WTC11 (cell line): ENCODE data around the gene GLCCI1. TPM values are rescaled to one million over a fixed set of nuclear protein-coding genes. Genes with fewer than 3 reads are reported as not detected.

Experiments used
- ATAC-seq: fragments of 200-7000 bp; cut with Tn5 transposase; 2 replicates; pipeline ENCODE4 v1.10.0; 2021; ENCODE audit warnings: mild to moderate bottlenecking, moderate library complexity
- CTCF ChIA-PET: fragments of 300-600 bp; sonication (Branson Sonifier 250); formaldehyde crosslinking; loops from one replicate; lab custom pipeline; 2021; ENCODE audit warnings: antibody characterized with exemption; lab: Charles Lee
- POLR2A ChIA-PET: fragments of 350-600 bp; sonication (Branson Sonifier 250); formaldehyde crosslinking; loops from one replicate; lab custom pipeline; 2021; ENCODE audit warnings: antibody characterized with exemption; lab: Charles Lee
- DNase-seq: peaks from one replicate; pipeline ENCODE4 v3.0.0; 2021; ENCODE audit warnings: low spot score
- H3K27ac Mint-ChIP-seq: 2 replicates; pipeline ENCODE4 v1.8.0; 2021; ENCODE audit warnings: mixed read lengths
- H3K27me3 Mint-ChIP-seq: 2 replicates; pipeline ENCODE4 v1.8.0; 2021; ENCODE audit warnings: low read depth, mild to moderate bottlenecking, moderate library complexity, mixed read lengths
- H3K36me3 Mint-ChIP-seq: 2 replicates; pipeline ENCODE4 v1.8.0; 2021; ENCODE audit warnings: mixed read lengths
- H3K4me1 Mint-ChIP-seq: 2 replicates; pipeline ENCODE4 v1.8.0; 2022; ENCODE audit warnings: mixed read lengths
- H3K4me3 Mint-ChIP-seq: 2 replicates; pipeline ENCODE4 v1.8.0; 2021; ENCODE audit warnings: mild to moderate bottlenecking, moderate library complexity, mixed read lengths
- H3K9me3 Mint-ChIP-seq: 2 replicates; pipeline ENCODE4 v1.8.0; 2021; ENCODE audit warnings: mixed read lengths
- ATF1 ChIP-seq: sonication (generic); formaldehyde crosslinking; IDR thresholded peaks from 2 replicates; pipeline ENCODE4 v1.8.1; 2023; ENCODE audit warnings: mild to moderate bottlenecking, moderate library complexity, missing genetic modification reagents
- CREM ChIP-seq: sonication (generic); formaldehyde crosslinking; IDR thresholded peaks from 2 replicates; pipeline ENCODE4 v1.8.1; 2022; ENCODE audit warnings: mild to moderate bottlenecking, missing genetic modification reagents, moderate library complexity
- EMX1 ChIP-seq: fragments of 250-450 bp; sonication (Bioruptor Pico); IDR thresholded peaks from 2 replicates; pipeline ENCODE4 v1.8.0; 2021; ENCODE audit warnings: mild to moderate bottlenecking
- ESRRA ChIP-seq: sonication (generic); formaldehyde crosslinking; IDR thresholded peaks from 2 replicates; pipeline ENCODE4 v1.8.1; 2022; ENCODE audit warnings: mild to moderate bottlenecking, missing genetic modification reagents, borderline replicate concordance
- FOXJ3 ChIP-seq: sonication (generic); formaldehyde crosslinking; IDR thresholded peaks from 2 replicates; pipeline ENCODE4 v1.9.0; 2021; ENCODE audit warnings: missing genetic modification reagents, mild to moderate bottlenecking, borderline replicate concordance
- GRHL2 ChIP-seq: fragments of 250-450 bp; sonication (Bioruptor Pico); IDR thresholded peaks from 2 replicates; pipeline ENCODE4 v1.8.0; 2022; ENCODE audit warnings: mild to moderate bottlenecking, moderate library complexity; ENCODE audit not compliant: insufficient replicate concordance, severe bottlenecking
- JAZF1 ChIP-seq: fragments of 250-450 bp; sonication (Bioruptor Pico); IDR thresholded peaks from 2 replicates; pipeline ENCODE4 v1.9.0; 2021; ENCODE audit warnings: moderate library complexity, mild to moderate bottlenecking, inconsistent platforms
- JUN ChIP-seq: sonication (generic); formaldehyde crosslinking; IDR thresholded peaks from 2 replicates; pipeline ENCODE4 v1.8.0; 2023; ENCODE audit warnings: mild to moderate bottlenecking, missing genetic modification reagents
- MYBL2 ChIP-seq: sonication (generic); formaldehyde crosslinking; IDR thresholded peaks from 2 replicates; pipeline ENCODE4 v1.8.1; 2023; ENCODE audit warnings: mild to moderate bottlenecking, moderate library complexity, missing genetic modification reagents
- NR1H2 ChIP-seq: sonication (generic); formaldehyde crosslinking; IDR thresholded peaks from 2 replicates; pipeline ENCODE4 v1.9.0; 2021; ENCODE audit warnings: mild to moderate bottlenecking, moderate library complexity, missing genetic modification reagents
- SOX15 ChIP-seq: fragments of 250-450 bp; sonication (Bioruptor Pico); IDR thresholded peaks from 2 replicates; pipeline ENCODE4 v1.9.0; 2021; ENCODE audit warnings: mild to moderate bottlenecking
- ZNF263 ChIP-seq: sonication (generic); formaldehyde crosslinking; IDR thresholded peaks from 2 replicates; pipeline ENCODE4 v1.8.1; 2022; ENCODE audit warnings: low read depth, mild to moderate bottlenecking, moderate library complexity, missing genetic modification reagents
- ZNF423 ChIP-seq: fragments of 250-450 bp; sonication (Bioruptor Pico); IDR thresholded peaks from 2 replicates; pipeline ENCODE4 v2.1.2; 2022; ENCODE audit warnings: mild to moderate bottlenecking, moderate library complexity
- total RNA-seq: library from RNA; stranded (reverse); gene quantifications from 3 replicates; pipeline ENCODE4 v1.2.3, GENCODE V29; 2021
- TF ChIP-seq, protein P1 (sequence below): sonication (generic); formaldehyde crosslinking; IDR thresholded peaks from 2 replicates; pipeline ENCODE4 v1.8.1; 2022; ENCODE audit warnings: mild to moderate bottlenecking, moderate library complexity, missing genetic modification reagents
- TF ChIP-seq, protein P2 (sequence below): sonication (generic); formaldehyde crosslinking; IDR thresholded peaks from 2 replicates; pipeline ENCODE4 v1.8.0; 2022; ENCODE audit warnings: missing genetic modification reagents
- TF ChIP-seq, protein P3 (sequence below): fragments of 250-450 bp; sonication (Bioruptor Pico); IDR thresholded peaks from 2 replicates; pipeline ENCODE4 v2.1.2; 2022; ENCODE audit warnings: mild to moderate bottlenecking, moderate library complexity
- TF ChIP-seq, protein P4 (sequence below): fragments of 250-450 bp; sonication (Bioruptor Pico); conservative IDR thresholded peaks from 2 replicates; pipeline ENCODE4 v1.9.0; 2021; ENCODE audit warnings: mild to moderate bottlenecking
- TF ChIP-seq, protein P5 (sequence below): sonication (generic); formaldehyde crosslinking; IDR thresholded peaks from 2 replicates; pipeline ENCODE4 v1.8.0; 2022; ENCODE audit warnings: mild to moderate bottlenecking, missing genetic modification reagents
- TF ChIP-seq, protein P6 (sequence below): fragments of 250-450 bp; sonication (Bioruptor Pico); IDR thresholded peaks from 2 replicates; pipeline ENCODE4 v1.9.0; 2021; ENCODE audit warnings: moderate library complexity, mild to moderate bottlenecking, inconsistent platforms, borderline replicate concordance
- TF ChIP-seq, protein P7 (sequence below): sonication (generic); formaldehyde crosslinking; IDR thresholded peaks from 2 replicates; pipeline ENCODE4 v1.8.0; 2022; ENCODE audit warnings: mild to moderate bottlenecking, missing genetic modification reagents

GLCCI1 gene
- total RNA-seq, 1 experiment from 2014 or later, result 23.8 TPM

DNA sequence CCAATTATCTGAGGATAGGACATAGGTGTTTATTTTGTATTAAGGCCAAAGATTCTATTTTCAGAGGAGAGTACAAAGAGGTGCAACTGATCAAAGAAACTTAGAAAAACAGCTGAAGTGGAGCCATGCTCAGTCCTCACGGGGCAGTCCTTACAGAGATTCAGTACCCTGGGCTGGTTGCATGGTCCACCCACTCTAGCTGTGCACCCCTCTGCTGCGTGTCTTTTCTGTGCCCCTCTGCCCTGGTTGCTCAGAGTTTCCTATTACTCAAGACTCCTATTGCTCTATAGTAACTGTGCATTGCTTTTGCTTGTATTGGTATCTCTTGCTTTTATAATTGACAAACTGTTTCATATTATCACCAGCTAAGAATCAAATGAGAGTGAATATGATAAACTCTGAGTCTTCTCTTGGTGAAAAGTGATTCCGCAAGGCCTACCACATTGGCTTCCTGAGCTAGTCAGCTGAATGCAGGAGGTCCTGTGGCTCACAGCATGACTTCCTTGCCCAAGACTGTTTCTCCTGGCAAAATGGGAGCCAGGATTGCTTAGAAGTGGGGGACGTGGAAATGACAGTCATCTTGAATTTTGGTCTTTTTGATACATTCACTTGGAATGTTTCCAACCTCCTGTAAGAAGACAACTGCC is 137.0 kb downstream of the GLCCI1 start (continued):
- TF ChIP-seq CREM (CRISPR knock-in tag) (no peak), ZNF263 (CRISPR knock-in tag) (no peak), ATF1 (CRISPR knock-in tag) (no peak), MYBL2 (no peak), FOXJ3 (CRISPR knock-in tag) (no peak), ZNF423 (CRISPR knock-in tag) (no peak), SOX15 (CRISPR knock-in tag) (no peak), EMX1 (CRISPR knock-in tag) (no peak)
- TF ChIP-seq, protein P1, sequence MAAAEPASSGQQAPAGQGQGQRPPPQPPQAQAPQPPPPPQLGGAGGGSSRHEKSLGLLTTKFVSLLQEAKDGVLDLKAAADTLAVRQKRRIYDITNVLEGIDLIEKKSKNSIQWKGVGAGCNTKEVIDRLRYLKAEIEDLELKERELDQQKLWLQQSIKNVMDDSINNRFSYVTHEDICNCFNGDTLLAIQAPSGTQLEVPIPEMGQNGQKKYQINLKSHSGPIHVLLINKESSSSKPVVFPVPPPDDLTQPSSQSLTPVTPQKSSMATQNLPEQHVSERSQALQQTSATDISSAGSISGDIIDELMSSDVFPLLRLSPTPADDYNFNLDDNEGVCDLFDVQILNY, result no peak
- TF ChIP-seq, protein P2, sequence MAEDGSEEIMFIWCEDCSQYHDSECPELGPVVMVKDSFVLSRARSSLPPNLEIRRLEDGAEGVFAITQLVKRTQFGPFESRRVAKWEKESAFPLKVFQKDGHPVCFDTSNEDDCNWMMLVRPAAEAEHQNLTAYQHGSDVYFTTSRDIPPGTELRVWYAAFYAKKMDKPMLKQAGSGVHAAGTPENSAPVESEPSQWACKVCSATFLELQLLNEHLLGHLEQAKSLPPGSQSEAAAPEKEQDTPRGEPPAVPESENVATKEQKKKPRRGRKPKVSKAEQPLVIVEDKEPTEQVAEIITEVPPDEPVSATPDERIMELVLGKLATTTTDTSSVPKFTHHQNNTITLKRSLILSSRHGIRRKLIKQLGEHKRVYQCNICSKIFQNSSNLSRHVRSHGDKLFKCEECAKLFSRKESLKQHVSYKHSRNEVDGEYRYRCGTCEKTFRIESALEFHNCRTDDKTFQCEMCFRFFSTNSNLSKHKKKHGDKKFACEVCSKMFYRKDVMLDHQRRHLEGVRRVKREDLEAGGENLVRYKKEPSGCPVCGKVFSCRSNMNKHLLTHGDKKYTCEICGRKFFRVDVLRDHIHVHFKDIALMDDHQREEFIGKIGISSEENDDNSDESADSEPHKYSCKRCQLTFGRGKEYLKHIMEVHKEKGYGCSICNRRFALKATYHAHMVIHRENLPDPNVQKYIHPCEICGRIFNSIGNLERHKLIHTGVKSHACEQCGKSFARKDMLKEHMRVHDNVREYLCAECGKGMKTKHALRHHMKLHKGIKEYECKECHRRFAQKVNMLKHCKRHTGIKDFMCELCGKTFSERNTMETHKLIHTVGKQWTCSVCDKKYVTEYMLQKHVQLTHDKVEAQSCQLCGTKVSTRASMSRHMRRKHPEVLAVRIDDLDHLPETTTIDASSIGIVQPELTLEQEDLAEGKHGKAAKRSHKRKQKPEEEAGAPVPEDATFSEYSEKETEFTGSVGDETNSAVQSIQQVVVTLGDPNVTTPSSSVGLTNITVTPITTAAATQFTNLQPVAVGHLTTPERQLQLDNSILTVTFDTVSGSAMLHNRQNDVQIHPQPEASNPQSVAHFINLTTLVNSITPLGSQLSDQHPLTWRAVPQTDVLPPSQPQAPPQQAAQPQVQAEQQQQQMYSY (CRISPR knock-in tag), result no peak
- TF ChIP-seq, protein P3, sequence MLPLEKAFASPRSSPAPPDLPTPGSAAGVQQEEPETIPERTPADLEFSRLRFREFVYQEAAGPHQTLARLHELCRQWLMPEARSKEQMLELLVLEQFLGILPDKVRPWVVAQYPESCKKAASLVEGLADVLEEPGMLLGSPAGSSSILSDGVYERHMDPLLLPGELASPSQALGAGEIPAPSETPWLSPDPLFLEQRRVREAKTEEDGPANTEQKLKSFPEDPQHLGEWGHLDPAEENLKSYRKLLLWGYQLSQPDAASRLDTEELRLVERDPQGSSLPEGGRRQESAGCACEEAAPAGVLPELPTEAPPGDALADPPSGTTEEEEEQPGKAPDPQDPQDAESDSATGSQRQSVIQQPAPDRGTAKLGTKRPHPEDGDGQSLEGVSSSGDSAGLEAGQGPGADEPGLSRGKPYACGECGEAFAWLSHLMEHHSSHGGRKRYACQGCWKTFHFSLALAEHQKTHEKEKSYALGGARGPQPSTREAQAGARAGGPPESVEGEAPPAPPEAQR, result no peak

DNA sequence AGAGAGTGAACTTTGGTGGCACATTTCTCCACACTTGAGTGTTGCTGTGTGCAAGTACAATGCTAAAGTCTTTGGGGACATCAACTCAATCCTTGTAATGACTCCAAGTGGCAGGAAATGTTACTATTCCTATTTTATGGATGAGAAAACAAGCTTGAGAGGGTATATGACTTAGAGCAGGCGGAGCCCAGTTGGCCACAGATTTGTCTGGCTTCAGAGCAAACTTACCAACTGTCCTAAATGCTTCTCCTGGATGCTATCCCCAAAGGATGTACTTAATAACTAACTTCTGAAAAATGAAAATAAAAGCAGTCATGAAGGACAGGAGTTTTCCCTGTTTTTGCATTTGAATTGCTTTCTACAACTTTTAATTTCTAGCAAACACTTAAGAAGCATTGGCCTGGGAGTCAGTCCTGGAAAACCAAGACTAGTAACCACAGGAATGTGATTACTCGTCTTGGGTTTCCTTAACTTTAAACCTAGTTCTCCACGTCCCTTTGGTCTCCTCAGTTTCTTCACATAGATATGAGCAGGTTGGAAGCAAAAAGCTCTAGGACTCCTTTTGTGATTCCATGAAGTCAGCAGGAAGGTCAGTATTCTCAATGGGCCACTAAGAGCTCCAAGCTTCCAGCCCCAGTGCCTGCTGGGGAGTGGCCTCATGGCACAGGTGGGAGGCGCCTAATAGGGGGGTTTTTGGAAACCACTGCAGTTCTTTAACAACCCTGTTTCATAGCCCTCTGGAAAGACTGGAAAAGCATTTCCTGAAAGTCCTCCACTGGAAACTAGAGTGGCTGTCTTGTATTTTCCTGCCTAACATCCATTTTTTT is 140.8 kb downstream of the GLCCI1 start:
- H3K36me3 Mint-ChIP-seq, result peaks cover 10% of the 10 kb centered on the region
- peaks cover 39% of the 10 kb centered on the region for H3K4me1 Mint-ChIP-seq
- no peak overlapping the region for H3K4me3 Mint-ChIP-seq
- no peaks in the 10 kb centered on the region for H3K27me3 Mint-ChIP-seq
- peak overlapping the region; percentile 50; the same call in 1 of the 2 replicates for H3K27ac Mint-ChIP-seq
- POLR2A ChIA-PET, result no interaction called here
- CTCF ChIA-PET, result interaction anchor here (1.2 kb wide), 1 partner anchor 81 kb away, joined by 4 read pairs; no protein-coding TSS in a partner anchor
- ATAC-seq (peak; percentile 62), DNase-seq (no peak)
- TF ChIP-seq, protein P4, sequence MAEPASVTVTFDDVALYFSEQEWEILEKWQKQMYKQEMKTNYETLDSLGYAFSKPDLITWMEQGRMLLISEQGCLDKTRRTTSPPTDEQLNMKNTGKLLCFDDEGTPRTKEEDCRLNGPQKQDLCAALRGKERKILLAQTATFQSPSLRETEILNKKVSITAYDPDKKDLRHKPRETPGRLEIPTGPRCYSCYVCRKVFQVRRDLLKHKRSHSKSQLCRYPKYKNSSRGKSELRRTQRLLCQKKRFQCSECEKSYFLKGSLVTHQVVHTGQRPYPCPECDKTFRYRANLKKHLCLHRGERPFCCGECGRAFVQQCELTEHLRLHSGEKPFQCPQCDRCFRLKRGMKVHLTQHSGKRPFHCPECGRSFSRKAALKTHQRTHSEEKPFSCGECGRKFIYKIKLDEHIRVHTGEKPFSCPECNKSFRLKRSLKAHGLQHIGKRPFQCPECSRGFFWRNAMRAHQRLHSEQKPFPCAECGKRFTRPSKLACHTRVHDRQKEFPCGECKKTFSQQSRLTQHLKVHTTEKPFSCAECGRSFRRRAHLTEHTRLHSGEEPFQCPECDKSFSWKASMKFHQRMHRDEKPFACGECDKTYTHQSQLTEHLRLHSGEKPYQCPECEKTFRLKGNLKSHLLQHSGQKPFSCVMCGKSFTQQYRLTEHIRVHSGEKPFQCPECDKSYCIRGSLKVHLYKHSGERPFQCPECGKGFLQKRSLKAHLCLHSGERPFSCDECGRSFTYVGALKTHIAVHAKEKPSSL, result no peak
- TF ChIP-seq, protein P5, sequence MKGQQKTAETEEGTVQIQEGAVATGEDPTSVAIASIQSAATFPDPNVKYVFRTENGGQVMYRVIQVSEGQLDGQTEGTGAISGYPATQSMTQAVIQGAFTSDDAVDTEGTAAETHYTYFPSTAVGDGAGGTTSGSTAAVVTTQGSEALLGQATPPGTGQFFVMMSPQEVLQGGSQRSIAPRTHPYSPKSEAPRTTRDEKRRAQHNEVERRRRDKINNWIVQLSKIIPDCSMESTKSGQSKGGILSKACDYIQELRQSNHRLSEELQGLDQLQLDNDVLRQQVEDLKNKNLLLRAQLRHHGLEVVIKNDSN, result no peak
- TF ChIP-seq GRHL2 (CRISPR knock-in tag), result no peak
- TF ChIP-seq NR1H2 (CRISPR knock-in tag), result no peak
- TF ChIP-seq JUN (CRISPR knock-in tag), result no peak
- no peak for TF ChIP-seq ESRRA (CRISPR knock-in tag)
- TF ChIP-seq, protein P6, sequence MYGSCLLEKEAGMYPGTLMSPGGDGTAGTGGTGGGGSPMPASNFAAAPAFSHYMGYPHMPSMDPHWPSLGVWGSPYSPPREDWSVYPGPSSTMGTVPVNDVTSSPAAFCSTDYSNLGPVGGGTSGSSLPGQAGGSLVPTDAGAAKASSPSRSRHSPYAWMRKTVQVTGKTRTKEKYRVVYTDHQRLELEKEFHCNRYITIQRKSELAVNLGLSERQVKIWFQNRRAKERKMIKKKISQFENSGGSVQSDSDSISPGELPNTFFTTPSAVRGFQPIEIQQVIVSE (CRISPR knock-in tag), result no peak
- no peak for TF ChIP-seq JAZF1 (CRISPR knock-in tag)
- TF ChIP-seq, protein P7, sequence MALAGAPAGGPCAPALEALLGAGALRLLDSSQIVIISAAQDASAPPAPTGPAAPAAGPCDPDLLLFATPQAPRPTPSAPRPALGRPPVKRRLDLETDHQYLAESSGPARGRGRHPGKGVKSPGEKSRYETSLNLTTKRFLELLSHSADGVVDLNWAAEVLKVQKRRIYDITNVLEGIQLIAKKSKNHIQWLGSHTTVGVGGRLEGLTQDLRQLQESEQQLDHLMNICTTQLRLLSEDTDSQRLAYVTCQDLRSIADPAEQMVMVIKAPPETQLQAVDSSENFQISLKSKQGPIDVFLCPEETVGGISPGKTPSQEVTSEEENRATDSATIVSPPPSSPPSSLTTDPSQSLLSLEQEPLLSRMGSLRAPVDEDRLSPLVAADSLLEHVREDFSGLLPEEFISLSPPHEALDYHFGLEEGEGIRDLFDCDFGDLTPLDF (CRISPR knock-in tag), result no peak
- TF ChIP-seq, all 79 proteins: peak for 0
- peaks cover 13% of the 10 kb centered on the region for H3K9me3 Mint-ChIP-seq
